AG04450 (cell line): ENCODE results near the gene MBNL1. TPM values are rescaled to one million over a fixed set of nuclear protein-coding genes. Genes with fewer than 3 reads are reported as not detected.

Experiments used
- CTCF ChIA-PET: fragments of 300-600, 350-600 bp; formaldehyde crosslinking; extraction: SDS; loops from one replicate; lab custom pipeline; 2022; ENCODE audit warnings: antibody characterized with exemption, inconsistent platforms; lab: Charles Lee
- POLR2A ChIA-PET: fragments of 350-600 bp; formaldehyde crosslinking; extraction: SDS; loops from one replicate; lab custom pipeline; 2021; ENCODE audit warnings: antibody characterized with exemption, inconsistent platforms; lab: Yijun Ruan, JAX
- DNase-seq: peaks from one replicate; pipeline ENCODE4 v3.0.0-alpha.2; 2011; ENCODE audit warnings: low read depth, low spot score
- H3K27ac ChIP-seq: one replicate; pipeline ENCODE4 v1.5.1; 2012; ENCODE audit warnings: low read depth, low read length, control low read depth
- H3K27me3 ChIP-seq: one replicate; pipeline ENCODE4 v1.6.0; 2012; ENCODE audit warnings: low read length; ENCODE audit not compliant: control insufficient read depth, insufficient read depth
- H3K4me3 ChIP-seq: 2 replicates; pipeline ENCODE4 v1.5.1; 2011; ENCODE audit warnings: mild to moderate bottlenecking, low read depth, low read length, control low read depth
- H3K9me3 ChIP-seq: 2 replicates; pipeline ENCODE4 v1.5.1; 2012; ENCODE audit warnings: low read length; ENCODE audit not compliant: control insufficient read depth, insufficient read depth
- polyA plus RNA-seq: library from polyadenylated mRNA; depleted of rRNA; stranded (reverse); fragments of >200 nt; gene quantifications from 2 replicates; pipeline ENCODE4 v1.2.3, GENCODE V29; 2011
- TF ChIP-seq, protein P1 (sequence below): IDR thresholded peaks from 2 replicates; pipeline ENCODE4 v1.5.1; 2011; ENCODE audit warnings: low read depth, low read length, control low read depth, inconsistent platforms

Gene MBNL1
- polyA plus RNA-seq, 1 experiment = 92.1 TPM

GRCh38 chr3:152245498-152246170 is 23.1 kb upstream of the MBNL1 start:
- TF ChIP-seq, protein P1, sequence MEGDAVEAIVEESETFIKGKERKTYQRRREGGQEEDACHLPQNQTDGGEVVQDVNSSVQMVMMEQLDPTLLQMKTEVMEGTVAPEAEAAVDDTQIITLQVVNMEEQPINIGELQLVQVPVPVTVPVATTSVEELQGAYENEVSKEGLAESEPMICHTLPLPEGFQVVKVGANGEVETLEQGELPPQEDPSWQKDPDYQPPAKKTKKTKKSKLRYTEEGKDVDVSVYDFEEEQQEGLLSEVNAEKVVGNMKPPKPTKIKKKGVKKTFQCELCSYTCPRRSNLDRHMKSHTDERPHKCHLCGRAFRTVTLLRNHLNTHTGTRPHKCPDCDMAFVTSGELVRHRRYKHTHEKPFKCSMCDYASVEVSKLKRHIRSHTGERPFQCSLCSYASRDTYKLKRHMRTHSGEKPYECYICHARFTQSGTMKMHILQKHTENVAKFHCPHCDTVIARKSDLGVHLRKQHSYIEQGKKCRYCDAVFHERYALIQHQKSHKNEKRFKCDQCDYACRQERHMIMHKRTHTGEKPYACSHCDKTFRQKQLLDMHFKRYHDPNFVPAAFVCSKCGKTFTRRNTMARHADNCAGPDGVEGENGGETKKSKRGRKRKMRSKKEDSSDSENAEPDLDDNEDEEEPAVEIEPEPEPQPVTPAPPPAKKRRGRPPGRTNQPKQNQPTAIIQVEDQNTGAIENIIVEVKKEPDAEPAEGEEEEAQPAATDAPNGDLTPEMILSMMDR = no peak
- CTCF ChIA-PET = no interaction called here
- no peaks in the 10 kb centered on the region for H3K9me3 ChIP-seq
- POLR2A ChIA-PET = no interaction called here
- no peaks in the 10 kb centered on the region for H3K27me3 ChIP-seq
- no peak for DNase-seq
- no peak overlapping the region for H3K4me3 ChIP-seq
- no peak overlapping the region for H3K27ac ChIP-seq

DNA sequence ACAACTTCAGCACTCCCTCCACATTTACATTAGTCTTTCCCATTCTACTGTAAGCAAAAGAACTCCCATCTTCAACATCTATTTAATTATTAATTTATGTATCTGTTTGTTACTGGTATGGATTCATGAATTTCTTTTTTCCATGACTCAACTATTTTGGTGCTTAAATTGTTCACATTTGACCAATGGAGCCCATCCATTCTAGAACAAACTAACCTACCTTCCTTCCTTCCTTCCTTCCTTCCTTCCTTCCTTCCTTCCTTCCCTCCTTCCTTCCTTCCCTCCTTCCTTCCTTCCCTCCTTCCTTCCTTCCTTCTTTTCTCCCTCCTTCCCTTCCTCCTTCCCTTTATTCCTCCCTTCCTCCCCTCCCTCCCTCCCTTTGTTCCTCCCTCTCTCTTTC is 16.8 kb upstream of the MBNL1 start:
- ChIA-PET POLR2A (no interaction called here), CTCF (no interaction called here)
- DNase-seq = no peak
- no peaks in the 10 kb centered on the region for H3K27me3 ChIP-seq
- TF ChIP-seq, protein P1 = no peak
- no peaks in the 10 kb centered on the region for H3K9me3 ChIP-seq
- no peak overlapping the region for H3K27ac ChIP-seq
- no peak overlapping the region for H3K4me3 ChIP-seq

GRCh38 chr3:152252755-152253154 is 16.0 kb upstream of the MBNL1 start:
- POLR2A ChIA-PET = no interaction called here
- no peak for DNase-seq
- Histone ChIP-seq H3K27me3 (no peaks in the 10 kb centered on the region), H3K9me3 (no peaks in the 10 kb centered on the region), H3K27ac (no peak overlapping the region), H3K4me3 (no peak overlapping the region)
- TF ChIP-seq, protein P1 = no peak
- CTCF ChIA-PET = no interaction called here

DNA sequence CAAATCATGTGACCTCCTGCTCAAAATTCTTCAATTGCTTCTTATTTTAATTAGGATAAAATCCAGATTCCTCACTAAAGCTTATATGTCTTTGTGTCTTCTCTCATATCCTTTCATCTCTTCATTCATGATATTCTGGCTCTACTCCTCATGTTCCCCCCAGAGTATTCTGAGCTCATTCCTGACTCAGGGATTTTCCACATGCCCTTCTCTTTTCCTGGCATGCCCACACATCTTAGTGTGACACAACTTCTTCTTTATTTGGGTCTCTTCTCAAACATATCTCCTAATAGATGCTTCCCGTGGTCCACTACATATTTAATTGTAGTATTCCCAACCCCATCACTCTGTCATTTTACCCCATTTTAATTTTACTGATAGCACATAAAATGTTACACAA is 15.2 kb upstream of the MBNL1 start:
- ChIA-PET CTCF (no interaction called here), POLR2A (no interaction called here)
- Histone ChIP-seq H3K9me3 (no peaks in the 10 kb centered on the region), H3K4me3 (no peak overlapping the region), H3K27ac (no peak overlapping the region), H3K27me3 (no peaks in the 10 kb centered on the region)
- no peak for DNase-seq
- TF ChIP-seq, protein P1 = no peak

GRCh38 chr3:152254041-152254440 is 14.7 kb upstream of the MBNL1 start:
- no peaks in the 10 kb centered on the region for H3K27me3 ChIP-seq
- POLR2A ChIA-PET = no interaction called here
- CTCF ChIA-PET = no interaction called here
- H3K9me3 ChIP-seq = no peaks in the 10 kb centered on the region
- no peak for DNase-seq
- H3K4me3 ChIP-seq = no peak overlapping the region
- H3K27ac ChIP-seq = no peak overlapping the region
- TF ChIP-seq, protein P1 = no peak
